Lung (tissue), 12 donors: ENCODE results near the gene DTNA. TPM values are rescaled to one million over a fixed set of nuclear protein-coding genes. Genes with fewer than 3 reads are reported as not detected.

ENCODE experiments used
- ATAC-seq: fragments of 200-7000 bp; cut with Tn5 transposase; one replicate; pipeline ENCODE4 v1.9.1; 2020; ENCODE audit warnings: moderate number of reproducible peaks; ENCODE audit not compliant: insufficient read depth, low FRiP score
- DNase-seq, 3 donors: peaks; one replicate each; pipeline ENCODE4 v3.0.0-alpha.2; 2013 to 2017
- H3K27ac ChIP-seq, 2 donors: one replicate each; pipeline ENCODE4 v1.5.1; 2013; ENCODE audit warnings: mild to moderate bottlenecking in 2 of 2, moderate library complexity in 2 of 2, control low read depth in 1 of 2, inconsistent platforms in 1 of 2, low read depth in 1 of 2, low read length in 1 of 2
- H3K27me3 ChIP-seq, 3 donors: one replicate each; pipeline ENCODE4 v1.5.1; 2013; ENCODE audit warnings: low read length in 2 of 3; ENCODE audit not compliant: control insufficient read depth in 3 of 3, insufficient read depth in 3 of 3
- H3K36me3 ChIP-seq, 4 donors: one replicate each; pipeline ENCODE4 v1.5.1; 2013; ENCODE audit warnings: low read length in 4 of 4, mild to moderate bottlenecking in 1 of 4, moderate library complexity in 1 of 4; ENCODE audit not compliant: control insufficient read depth in 4 of 4, insufficient read depth in 4 of 4
- H3K4me1 ChIP-seq, 5 donors: one replicate each; pipeline ENCODE4 v1.5.1; 2013; ENCODE audit warnings: low read length in 5 of 5, mild to moderate bottlenecking in 2 of 5, moderate library complexity in 1 of 5; ENCODE audit not compliant: control insufficient read depth in 5 of 5, insufficient read depth in 5 of 5
- H3K4me3 ChIP-seq: one replicate; pipeline ENCODE4 v1.5.1; 2013; ENCODE audit warnings: mild to moderate bottlenecking, control low read depth, moderate library complexity
- H3K9ac ChIP-seq, 2 donors: one replicate each; pipeline ENCODE4 v1.5.1; 2013; ENCODE audit warnings: low read length in 2 of 2, control low read depth in 1 of 2; ENCODE audit not compliant: insufficient read depth in 1 of 2
- H3K9me3 ChIP-seq, 4 donors: one replicate each; pipeline ENCODE4 v1.5.1; 2013; ENCODE audit warnings: low read length in 3 of 4, mild to moderate bottlenecking in 1 of 4, moderate library complexity in 1 of 4; ENCODE audit not compliant: control insufficient read depth in 4 of 4, insufficient read depth in 3 of 4
- WGBS, 2 donors: extraction: QIAGEN DNeasy Blood & Tissue Kit; methylation state at CpG; one replicate each; pipeline ENCODE4 v1.1.7; 2013; 5-methylcytosine and 5-hydroxymethylcytosine counted together
- polyA plus RNA-seq, 2 donors: library from polyadenylated mRNA; stranded (reverse); fragments of 200-250 nt; gene quantifications; one replicate each; pipeline ENCODE4 v1.2.1, GENCODE V29; 2013
- total RNA-seq, 2 donors: library from RNA; depleted of rRNA in 1 of 2; stranded (reverse); fragments of >200 nt in 1 of 2; gene quantifications; one replicate each; pipeline ENCODE4 v1.2.1, GENCODE V29; 2014 to 2021
- TF ChIP-seq, protein P1 (sequence below): IDR thresholded peaks from 2 replicates; pipeline ENCODE4 v1.5.1; 2012; ENCODE audit warnings: mild to moderate bottlenecking; ENCODE audit errors: control extremely low read depth, extremely low read depth
- donor health status: control.
- donor health status: control.
- donor health status: Bipolar disorder and iron deficiency.
- donor health status: healthy.
- donor health status: DM: yes; HTN: yes; CAD: no.

The DTNA gene
- total and polyA plus RNA-seq, 4 donors: 5.0 to 23.8 (median 12.9) TPM

DNA sequence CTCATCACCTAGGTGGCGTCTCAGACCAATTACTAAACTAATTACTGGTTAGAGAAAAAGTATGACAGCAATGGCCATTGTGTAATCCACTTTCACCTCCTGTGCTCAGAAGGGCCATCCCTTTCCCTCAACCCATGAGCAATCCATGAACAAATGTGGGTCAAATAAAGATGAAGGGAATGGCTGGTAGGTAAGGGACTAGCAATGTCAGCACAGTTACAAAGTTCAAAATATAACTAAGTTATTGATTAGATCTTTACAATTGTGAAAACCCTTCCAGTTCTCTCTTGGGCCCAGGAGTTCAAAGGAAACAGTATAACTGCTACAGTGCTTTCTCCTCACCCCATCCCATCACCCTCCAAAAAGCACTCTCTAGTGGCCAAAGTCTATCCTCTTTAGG lies 98.3 kb downstream of the DTNA start:
- Histone ChIP-seq H3K9me3 (no peaks in the 10 kb centered on the region), H3K36me3 (peaks cover 0 to 10% (median 6%) of the 10 kb centered on the region in 4 donors), H3K27me3 (no peaks in the 10 kb centered on the region), H3K9ac (no peak overlapping the region), H3K4me1 (peaks cover 0 to 22% (median 9%) of the 10 kb centered on the region in 5 donors), H3K27ac (no peak overlapping the region), H3K4me3 (no peak overlapping the region)
- DNase-seq (no peak), ATAC-seq (no peak)
- TF ChIP-seq, protein P1, sequence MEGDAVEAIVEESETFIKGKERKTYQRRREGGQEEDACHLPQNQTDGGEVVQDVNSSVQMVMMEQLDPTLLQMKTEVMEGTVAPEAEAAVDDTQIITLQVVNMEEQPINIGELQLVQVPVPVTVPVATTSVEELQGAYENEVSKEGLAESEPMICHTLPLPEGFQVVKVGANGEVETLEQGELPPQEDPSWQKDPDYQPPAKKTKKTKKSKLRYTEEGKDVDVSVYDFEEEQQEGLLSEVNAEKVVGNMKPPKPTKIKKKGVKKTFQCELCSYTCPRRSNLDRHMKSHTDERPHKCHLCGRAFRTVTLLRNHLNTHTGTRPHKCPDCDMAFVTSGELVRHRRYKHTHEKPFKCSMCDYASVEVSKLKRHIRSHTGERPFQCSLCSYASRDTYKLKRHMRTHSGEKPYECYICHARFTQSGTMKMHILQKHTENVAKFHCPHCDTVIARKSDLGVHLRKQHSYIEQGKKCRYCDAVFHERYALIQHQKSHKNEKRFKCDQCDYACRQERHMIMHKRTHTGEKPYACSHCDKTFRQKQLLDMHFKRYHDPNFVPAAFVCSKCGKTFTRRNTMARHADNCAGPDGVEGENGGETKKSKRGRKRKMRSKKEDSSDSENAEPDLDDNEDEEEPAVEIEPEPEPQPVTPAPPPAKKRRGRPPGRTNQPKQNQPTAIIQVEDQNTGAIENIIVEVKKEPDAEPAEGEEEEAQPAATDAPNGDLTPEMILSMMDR: no peak
- WGBS, 2 donors: 68 to 85% methylated on average over 1 of the region's 1 CpG

DNA sequence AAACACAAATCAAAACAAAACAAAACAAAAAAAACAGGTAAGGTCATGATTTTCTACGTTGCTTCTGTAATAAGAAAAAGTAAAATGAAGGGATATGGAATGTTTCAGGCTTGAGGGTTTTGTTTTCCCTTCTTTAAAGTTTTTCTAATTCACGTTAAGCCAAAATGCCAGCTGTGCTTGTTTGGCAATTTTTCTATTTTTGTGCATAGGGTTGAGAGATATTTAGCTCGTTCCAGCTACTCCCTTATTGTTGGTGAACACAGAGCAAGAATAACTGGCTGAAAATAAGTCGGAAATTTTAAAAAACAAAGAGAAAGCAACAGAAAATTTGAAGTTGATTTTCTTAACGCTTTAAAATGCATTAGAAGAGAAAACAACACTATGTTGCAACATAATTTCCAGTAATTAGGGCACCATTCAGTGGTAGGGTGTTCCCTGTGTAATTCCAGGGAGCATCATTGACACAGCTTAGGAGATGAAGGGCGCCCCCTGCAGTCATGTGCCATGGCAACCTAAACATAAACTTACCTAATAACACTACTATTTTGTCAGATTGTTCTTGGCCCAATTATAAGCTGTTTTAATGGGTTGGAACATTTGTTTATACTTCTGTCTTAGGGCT lies 99.5 kb downstream of the DTNA start:
- Histone ChIP-seq H3K9ac (no peak overlapping the region), H3K4me3 (no peak overlapping the region), H3K36me3 (peaks cover 0 to 10% (median 6%) of the 10 kb centered on the region in 4 donors), H3K9me3 (no peaks in the 10 kb centered on the region), H3K27ac (no peak overlapping the region), H3K4me1 (peaks cover 0 to 22% (median 6%) of the 10 kb centered on the region in 5 donors), H3K27me3 (no peaks in the 10 kb centered on the region)
- 56 to 79% methylated on average over 6 of the region's 6 CpGs for WGBS, 2 donors
- DNase-seq (peak; percentile 33 to 86 (median 82)), ATAC-seq (no peak)
- TF ChIP-seq, protein P1: no peak

DNA sequence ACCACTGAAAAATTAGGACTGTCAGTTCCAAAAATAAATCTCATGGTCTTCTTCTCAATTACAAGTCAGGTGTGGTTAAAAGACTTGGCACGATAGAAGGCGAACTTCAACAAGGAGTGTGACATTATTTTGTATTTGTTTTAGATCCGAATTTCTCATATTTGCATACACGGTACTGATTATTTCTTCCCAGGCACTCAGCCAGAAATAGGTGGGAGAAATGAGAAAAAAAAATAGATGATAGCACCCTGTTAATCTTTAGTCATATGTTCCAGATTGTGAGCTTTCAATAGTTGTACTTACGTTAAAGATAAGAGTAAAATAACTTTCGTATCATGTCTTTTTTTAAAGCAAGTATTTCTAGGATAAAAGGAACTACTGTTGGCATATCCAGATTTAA lies 106.1 kb downstream of the DTNA start:
- TF ChIP-seq, protein P1: no peak
- Histone ChIP-seq H3K4me3 (no peak overlapping the region), H3K4me1 (peaks cover 0 to 6% (median 0%) of the 10 kb centered on the region in 5 donors), H3K9me3 (no peaks in the 10 kb centered on the region), H3K27me3 (no peaks in the 10 kb centered on the region), H3K36me3 (peaks cover 2 to 10% (median 7%) of the 10 kb centered on the region in 4 donors), H3K27ac (no peak overlapping the region), H3K9ac (no peak overlapping the region)
- WGBS, 2 donors: 76 to 80% methylated on average over 6 of the region's 6 CpGs
- no peak for ATAC-seq
- DNase-seq: no peak

DNA sequence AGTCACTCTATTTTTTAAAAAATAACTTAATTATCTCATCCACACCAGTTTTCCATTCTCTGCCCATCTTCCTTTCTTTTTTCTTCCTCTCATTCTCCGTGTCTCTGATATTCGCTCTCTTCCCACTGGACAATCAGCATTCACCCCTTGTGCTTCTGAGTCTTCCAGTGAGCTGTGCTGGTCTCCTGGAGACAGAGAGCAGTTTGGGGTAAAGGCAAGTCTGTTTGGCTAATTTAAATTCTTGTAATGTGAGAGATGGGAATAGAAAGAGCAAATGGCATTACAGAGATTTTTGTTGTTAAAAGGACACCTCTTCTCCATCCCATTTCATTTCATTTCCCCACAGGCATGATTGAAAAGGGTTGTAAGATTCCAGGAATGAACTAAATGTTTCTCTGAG lies 107.5 kb downstream of the DTNA start:
- no peaks in the 10 kb centered on the region for H3K27me3 ChIP-seq
- ATAC-seq (no peak), DNase-seq (no peak)
- TF ChIP-seq, protein P1: no peak
- H3K9ac ChIP-seq: no peak overlapping the region
- no peaks in the 10 kb centered on the region for H3K9me3 ChIP-seq
- no peak overlapping the region for H3K27ac ChIP-seq
- H3K36me3 ChIP-seq: peaks cover 2 to 7% (median 3%) of the 10 kb centered on the region in 4 donors
- peaks cover 0 to 9% (median 6%) of the 10 kb centered on the region in 5 donors for H3K4me1 ChIP-seq
- H3K4me3 ChIP-seq: no peak overlapping the region
- 88 to 96% methylated on average over 2 of the region's 2 CpGs for WGBS, 2 donors
